Uterus (tissue), 2 donors: Measurements from ENCODE around the gene HLA-DRB1.

Experiments
- CTCF ChIP-seq, 4 experiments: fragments of 200-600 bp in 2 of 4; fragments of 450-650 bp in 2 of 4; sonication (generic) in 2 of 4; IDR thresholded peaks; one replicate each; pipeline ENCODE4 v1.5.1; 2016 to 2019; ENCODE audit warnings: antibody characterized with exemption in 4 of 4, mild to moderate bottlenecking in 2 of 4, moderate library complexity in 1 of 4
- POLR2A ChIP-seq, 2 donors: fragments of 450-650 bp; IDR thresholded peaks; one replicate each; pipeline ENCODE4 v1.6.1; 2016; ENCODE audit warnings: antibody characterized with exemption in 2 of 2, mild to moderate bottlenecking in 1 of 2, moderate library complexity in 1 of 2

- no peak for TF ChIP-seq CTCF (IDR thresholded peaks at IDR 0.05)
- no peak for TF ChIP-seq POLR2A (IDR thresholded peaks at IDR 0.05)
These were observed 35.3 kb downstream of the HLA-DRB1 start for GRCh38 chr6:32554116-32554965.
